ENCODE measurements around the gene ARHGAP29.
A peak's percentile ranks its signal among the peaks of the same experiment; 100 is the strongest.
"Not testable (repeated sequence)": the region's sequence is repeated elsewhere in the genome, so short reads cannot be mapped to it uniquely, and the experiment has no call there.

Gene ARHGAP29

DNA sequence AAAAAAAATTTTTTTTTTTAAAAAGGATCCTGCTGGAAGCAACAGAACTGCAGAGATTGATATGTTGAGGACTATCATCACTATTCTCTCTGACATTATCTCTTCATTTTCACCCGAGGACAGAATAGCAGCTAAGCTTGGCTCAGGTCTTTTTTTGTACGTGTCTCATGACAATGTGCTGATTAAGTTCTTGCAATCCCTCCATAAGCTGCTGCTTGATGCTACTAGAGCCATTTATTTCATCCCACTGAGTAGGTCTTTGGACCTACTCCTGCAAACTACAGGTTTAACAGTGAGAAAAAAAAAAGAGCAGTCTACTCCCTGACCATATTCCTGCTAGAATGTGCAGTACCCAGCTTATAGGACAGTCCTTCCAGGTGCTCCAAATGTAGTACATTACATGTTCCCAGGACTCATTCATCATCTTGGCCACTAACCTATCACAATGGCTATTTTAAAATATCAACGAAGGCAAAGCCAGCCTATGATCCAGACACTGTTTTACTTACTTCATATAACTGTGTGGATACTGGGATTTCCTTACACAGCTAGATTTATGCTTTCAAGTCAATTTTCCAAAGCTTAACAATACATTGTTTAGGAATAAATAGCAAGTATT is 54.1 kb downstream of the ARHGAP29 start:
- no peak for DNase-seq (ENCODE audit: low read depth)
- TF ChIP-seq, protein P1, sequence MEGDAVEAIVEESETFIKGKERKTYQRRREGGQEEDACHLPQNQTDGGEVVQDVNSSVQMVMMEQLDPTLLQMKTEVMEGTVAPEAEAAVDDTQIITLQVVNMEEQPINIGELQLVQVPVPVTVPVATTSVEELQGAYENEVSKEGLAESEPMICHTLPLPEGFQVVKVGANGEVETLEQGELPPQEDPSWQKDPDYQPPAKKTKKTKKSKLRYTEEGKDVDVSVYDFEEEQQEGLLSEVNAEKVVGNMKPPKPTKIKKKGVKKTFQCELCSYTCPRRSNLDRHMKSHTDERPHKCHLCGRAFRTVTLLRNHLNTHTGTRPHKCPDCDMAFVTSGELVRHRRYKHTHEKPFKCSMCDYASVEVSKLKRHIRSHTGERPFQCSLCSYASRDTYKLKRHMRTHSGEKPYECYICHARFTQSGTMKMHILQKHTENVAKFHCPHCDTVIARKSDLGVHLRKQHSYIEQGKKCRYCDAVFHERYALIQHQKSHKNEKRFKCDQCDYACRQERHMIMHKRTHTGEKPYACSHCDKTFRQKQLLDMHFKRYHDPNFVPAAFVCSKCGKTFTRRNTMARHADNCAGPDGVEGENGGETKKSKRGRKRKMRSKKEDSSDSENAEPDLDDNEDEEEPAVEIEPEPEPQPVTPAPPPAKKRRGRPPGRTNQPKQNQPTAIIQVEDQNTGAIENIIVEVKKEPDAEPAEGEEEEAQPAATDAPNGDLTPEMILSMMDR (conservative IDR thresholded peaks at IDR 0.05; ENCODE audit: low read length): no peak

DNA sequence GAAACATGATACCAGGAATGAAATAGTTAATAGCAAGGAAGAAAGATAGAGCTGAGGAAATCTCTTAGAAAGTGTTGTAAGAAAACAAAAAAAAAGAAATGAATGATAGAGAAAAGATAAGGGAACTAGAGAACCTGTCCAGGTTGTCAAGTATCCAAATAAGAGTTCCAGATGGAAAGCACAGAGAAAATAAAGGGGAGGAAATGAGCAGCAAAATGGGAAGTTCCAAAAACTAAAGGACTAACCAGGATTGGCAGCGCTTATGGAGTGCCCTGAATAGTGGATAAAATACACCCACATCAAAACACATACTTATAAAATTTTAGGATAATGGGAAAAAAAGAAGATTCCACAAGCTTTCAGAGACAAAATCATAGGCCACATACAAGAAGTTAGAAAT is 55.2 kb downstream of the ARHGAP29 start:
- no peak overlapping the region for H3K4me3 ChIP-seq (ENCODE audit: low read length)
- no peak for DNase-seq (ENCODE audit: low read depth)
- TF ChIP-seq, protein P1 (conservative IDR thresholded peaks at IDR 0.05; ENCODE audit: low read length): no peak

More for the DNA sequence above, 54.1 kb downstream of the ARHGAP29 start:
- no peak overlapping the region for H3K4me3 ChIP-seq (ENCODE audit: low read length)

DNA sequence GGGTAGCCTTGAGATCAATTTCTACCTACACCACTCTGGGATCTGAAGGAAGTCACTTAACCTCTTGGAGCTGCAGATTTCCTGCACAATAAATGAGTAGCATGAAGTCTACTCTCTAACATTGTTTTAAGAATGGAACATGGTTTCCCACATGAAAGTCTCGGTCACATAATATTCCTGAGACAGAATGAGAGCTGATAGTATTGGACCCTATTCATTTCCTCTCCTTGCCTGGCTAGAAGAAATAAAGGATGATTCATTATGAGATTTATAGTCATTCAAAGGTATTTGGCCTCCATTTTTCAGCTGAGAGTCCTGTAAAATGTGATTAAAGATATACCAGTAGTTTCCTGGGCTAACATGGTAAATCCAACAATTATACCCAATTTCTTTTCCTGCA is 56.7 kb downstream of the ARHGAP29 start:
- H3K4me3 ChIP-seq (ENCODE audit: low read length): no peak overlapping the region
- no peak for DNase-seq (ENCODE audit: low read depth)
- TF ChIP-seq, protein P1 (conservative IDR thresholded peaks at IDR 0.05; ENCODE audit: low read length): no peak

DNA sequence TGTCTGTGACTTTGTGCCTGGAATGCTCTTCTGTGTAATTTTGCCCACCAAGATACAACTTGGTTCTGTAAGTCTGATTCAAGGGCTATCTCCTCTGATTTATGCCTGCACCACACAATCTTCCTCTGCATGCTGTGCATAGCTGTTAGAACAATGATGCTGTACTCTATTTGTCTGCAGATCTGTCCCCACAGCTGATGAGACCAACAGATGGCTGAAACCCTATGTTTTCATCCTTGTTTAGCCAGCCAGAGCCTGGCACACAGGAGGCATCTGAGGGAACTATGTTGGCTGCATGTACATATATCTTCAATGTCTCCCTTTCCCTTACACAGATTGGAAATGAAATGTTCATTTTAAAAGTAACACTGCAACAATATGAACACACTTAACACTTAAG is 58.5 kb downstream of the ARHGAP29 start:
- TF ChIP-seq, protein P1 (conservative IDR thresholded peaks at IDR 0.05; ENCODE audit: low read length): no peak
- H3K4me3 ChIP-seq (ENCODE audit: low read length): no peak overlapping the region
- DNase-seq (ENCODE audit: low read depth): no peak

DNA sequence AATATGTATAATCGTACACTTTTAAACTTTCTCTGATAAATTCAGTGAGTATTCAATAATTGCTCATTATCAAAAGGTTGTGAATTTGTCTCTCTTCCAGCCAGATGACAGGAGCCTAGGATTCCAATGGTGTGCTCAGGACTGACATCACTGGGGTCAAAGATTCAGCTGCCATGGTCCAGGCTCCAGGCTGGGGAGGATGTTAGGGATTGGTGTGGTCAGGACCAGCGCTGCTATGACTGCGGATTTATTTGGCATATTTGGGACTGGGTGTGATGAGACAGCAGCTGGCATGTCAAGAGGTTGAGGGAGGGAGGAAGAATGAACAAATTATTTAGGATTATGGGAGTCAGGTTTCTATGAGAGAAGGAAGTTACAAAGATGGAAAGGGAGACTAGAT is 68.3 kb downstream of the ARHGAP29 start:
- TF ChIP-seq, protein P1 (conservative IDR thresholded peaks at IDR 0.05; ENCODE audit: low read length): no peak
- DNase-seq (ENCODE audit: low read depth): no peak
- no peak overlapping the region for H3K4me3 ChIP-seq (ENCODE audit: low read length)

DNA sequence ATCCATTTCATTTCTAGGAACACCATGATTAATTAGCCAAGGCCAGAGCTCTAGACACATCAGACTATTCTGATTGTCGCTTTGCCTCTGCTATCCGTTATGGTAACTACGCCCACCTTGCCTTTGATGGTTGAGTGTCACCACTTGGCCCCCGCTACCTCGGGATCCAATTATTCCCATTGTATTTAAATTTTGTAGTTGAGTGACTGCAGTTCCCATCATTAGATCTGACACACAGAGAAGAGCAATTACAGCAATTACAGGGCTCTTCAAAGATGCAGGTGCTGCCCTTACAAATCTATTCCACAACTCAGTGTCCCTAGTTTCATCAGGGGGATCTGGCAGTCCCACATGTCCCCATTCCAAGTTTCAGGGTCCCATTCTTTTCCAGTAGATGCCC is 71.5 kb downstream of the ARHGAP29 start:
- TF ChIP-seq, protein P1 (conservative IDR thresholded peaks at IDR 0.05; ENCODE audit: low read length): no peak
- no peak overlapping the region for H3K4me3 ChIP-seq (ENCODE audit: low read length)
- no peak for DNase-seq (ENCODE audit: low read depth)

DNA sequence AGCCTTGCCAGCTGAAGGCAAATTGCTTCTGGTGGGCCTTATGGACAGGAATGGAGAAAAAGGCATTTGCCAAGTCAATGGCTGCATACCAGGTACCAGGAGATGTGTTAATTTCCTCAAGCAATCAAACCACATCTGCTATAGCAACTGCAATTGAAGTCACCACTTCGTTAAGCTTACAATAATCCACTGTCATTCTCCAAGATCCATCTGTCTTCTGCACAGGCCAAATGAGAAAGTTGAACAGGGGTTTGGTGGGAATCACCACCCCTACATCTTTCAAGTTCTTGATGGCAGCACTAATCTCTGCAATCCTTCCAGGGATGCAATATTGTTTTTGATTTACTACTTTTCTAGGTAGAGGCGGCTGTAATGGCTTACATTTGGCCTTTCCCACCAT is 72.5 kb downstream of the ARHGAP29 start:
- DNase-seq (ENCODE audit: low read depth); H3K4me3 ChIP-seq (ENCODE audit: low read length): not testable (repeated sequence)

DNA sequence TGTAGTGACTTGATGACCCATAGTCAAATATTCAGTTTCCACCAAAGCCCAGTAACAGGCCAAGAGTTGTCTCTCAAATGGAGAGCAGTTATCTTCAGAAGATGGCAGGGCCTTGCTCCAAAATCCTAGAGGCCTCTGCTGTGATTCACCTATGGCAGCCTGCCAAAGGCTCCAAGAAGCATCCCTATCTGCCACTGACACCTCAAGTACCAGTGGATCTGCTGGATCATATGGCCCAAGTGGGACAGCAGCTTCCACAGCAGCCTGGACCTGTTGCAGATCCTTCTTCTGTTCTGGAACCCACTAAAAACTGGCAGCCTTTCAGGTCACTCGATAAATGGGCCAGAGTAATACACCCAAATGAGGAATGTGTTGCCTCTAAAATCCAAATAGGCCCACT is 73.3 kb downstream of the ARHGAP29 start:
- H3K4me3 ChIP-seq (ENCODE audit: low read length): not testable (repeated sequence)
- DNase-seq (ENCODE audit: low read depth): peak; percentile 33

DNA sequence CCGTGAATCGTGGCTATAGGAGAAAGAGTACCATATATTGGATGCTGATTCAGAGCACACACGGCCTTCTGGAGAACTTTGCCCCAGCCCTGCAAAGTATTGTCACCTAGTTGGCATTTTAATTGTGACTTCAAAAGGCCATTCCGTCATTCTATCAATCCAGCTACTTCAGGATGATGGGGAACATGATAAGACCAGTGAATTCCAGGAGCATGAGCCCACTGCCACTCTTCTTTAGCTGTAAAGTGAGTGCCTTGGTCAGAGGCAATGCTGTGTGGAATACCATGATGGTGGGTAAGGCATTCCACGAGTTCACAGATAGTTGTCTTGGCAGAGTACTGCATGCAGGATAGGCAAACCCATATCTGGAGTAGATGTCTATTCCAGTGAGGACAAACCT is 74.1 kb downstream of the ARHGAP29 start:
- H3K4me3 ChIP-seq (ENCODE audit: low read length); DNase-seq (ENCODE audit: low read depth): not testable (repeated sequence)

Data from AG10803 (cell line).